HG02885 (cell line): Measurements from ENCODE around the gene YPEL1.
"Not testable (repeated sequence)": the region's sequence is repeated elsewhere in the genome, so short reads cannot be mapped to it uniquely, and the experiment has no call there.

Experiments
- ATAC-seq: cut with Tn5 transposase; IDR thresholded peaks from one replicate; pipeline ENCODE4 v1.9.1; 2021; ENCODE audit warnings: mild to moderate bottlenecking; ENCODE audit not compliant: unreplicated experiment, poor library complexity

Gene YPEL1

DNA sequence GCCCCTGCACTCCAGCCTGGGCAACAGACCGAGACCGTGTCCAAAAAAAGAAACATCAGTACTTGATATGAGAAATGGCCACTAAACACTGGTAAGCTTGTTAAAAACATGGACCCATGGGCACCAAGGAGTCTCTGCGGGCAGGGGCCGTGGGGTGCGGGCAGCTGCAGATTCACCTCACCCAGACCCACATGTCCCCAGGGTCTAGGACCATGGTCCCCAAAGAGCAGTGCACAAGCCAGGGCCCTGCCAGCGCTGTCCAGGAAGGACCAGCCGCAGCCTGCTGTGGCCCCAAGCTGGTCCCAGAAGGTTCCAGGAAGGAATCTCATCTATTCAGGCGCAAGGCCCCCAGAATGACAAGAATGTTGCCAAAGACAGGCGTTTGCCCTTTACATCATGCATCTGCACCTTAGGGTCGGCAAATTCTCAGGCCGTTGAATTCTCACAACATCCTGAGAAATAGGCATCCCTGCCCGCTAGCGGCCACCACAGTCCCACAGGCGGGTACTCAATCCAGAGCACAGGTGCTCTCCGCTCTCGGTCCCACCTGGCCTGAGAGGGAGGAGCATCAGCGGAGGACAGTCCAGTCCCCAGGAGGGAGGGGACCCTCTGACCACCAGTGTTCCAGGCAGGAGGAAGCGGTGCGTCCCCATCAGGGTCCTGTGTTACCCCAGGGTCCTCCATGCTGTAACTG lies 9.5 kb downstream of the YPEL1 start:
- ATAC-seq = no peak

DNA sequence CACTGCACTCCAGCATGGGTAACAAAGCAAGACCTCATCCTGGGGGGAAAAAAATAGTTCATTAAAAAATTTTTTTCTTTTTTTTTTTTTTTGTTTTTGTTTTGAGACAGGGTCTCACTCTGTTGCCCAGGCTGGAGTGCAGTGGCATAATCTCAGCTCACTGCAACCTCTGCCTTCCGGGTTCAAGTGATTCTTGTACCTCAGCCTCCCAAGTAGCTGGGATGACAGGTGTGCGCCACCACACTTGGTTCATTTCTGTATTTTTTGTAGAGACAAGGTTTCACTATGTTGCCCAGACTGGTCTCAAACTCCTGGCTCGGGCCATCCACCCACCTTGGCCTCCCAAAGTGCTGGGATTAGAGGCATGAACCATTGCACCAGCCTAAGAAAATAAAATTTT lies 11.1 kb downstream of the YPEL1 start:
- not testable (repeated sequence) for ATAC-seq

- ATAC-seq = not testable (repeated sequence)
These were observed 14.3 kb downstream of the YPEL1 start for GRCh38 chr22:21721195-21721852.

- ATAC-seq = not testable (repeated sequence)
These were observed 15.3 kb downstream of the YPEL1 start for GRCh38 chr22:21720191-21720859.

GRCh38 chr22:21719024-21719423 lies 16.6 kb downstream of the YPEL1 start:
- no peak for ATAC-seq

DNA sequence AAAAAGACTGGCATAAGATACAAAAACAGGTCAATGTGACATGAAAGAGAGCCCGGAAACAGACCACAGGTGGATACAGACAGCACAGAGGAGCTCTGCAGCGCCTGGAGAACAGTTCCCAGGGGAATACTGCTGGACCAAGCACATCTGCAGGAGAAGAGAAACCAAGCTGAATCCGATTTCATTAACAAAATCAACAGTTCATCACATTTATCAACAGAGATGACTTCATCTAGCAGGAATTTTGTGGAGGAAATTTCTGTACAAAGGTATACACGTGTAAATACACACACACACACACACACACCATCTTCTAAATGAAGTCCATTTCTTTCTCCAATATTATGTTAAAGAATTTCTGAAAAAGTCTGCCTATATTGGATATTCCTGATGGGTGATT lies 17.1 kb downstream of the YPEL1 start:
- ATAC-seq = no peak

DNA sequence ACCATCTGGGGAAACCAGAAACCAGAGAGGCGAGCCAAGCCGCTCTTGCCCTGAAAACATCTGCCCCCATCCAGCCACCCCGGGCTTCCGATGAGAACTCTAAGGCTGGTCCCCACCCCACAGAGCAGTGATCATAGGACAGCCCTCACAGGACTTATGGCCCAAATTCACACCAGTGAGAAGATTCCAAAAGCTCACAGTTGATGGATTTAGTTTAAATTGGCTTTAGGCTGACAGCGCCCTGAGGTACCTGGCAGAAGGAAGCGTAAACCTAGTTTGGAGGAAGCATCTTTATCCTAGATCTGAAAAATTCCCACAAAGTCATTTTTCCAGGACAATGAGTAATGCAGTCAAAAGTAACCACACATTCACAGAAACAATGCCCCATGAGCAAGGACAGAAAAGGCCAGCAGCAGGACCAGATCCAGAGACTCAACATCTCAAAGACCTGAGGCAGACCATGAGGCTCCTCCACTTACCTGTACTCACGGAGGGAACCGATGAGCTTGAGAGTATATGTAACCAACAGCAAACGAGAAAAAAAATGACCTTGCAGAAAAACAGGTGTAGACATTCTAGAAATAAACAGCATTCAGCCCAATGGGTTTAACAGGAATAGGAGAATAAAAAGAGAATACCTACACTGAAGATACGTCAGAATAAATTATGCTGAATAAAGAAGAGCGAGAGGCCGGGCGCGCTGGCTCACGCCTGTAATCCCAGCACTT lies 19.0 kb downstream of the YPEL1 start:
- not testable (repeated sequence) for ATAC-seq

GRCh38 chr22:21714786-21715185 lies 20.8 kb downstream of the YPEL1 start:
- ATAC-seq = no peak

- ATAC-seq = no peak
These were observed 21.4 kb downstream of the YPEL1 start for GRCh38 chr22:21714059-21714770.

DNA sequence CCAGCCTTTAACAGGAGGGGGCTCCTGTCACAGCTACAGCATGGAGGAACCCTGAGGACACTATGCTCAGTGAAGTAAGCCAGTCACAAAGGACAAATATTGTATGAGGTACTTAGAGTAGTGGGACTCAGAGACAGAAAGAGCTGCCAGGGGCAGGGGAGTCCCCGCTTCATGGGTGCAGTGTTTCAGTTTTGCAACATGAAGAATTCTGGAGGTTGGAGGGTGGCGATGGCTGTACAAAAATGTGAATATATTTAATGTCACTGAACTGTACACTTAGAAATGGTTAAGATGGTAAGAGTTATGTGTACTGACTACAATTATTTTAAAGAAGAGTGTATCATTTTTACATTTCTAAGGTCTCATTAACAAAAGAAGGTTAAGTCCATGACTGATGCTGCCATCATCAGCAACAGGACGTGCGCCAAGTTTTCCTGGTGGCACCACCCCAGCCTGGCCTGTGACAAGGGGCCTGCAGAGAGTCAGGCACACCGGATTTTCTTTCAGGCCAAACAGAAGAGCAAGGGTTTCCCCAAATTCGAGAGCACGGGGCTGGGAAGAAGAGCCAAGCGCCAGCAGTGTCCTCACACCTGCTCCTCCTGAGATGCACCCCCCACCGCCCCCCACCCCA lies 22.1 kb downstream of the YPEL1 start:
- ATAC-seq = no peak

DNA sequence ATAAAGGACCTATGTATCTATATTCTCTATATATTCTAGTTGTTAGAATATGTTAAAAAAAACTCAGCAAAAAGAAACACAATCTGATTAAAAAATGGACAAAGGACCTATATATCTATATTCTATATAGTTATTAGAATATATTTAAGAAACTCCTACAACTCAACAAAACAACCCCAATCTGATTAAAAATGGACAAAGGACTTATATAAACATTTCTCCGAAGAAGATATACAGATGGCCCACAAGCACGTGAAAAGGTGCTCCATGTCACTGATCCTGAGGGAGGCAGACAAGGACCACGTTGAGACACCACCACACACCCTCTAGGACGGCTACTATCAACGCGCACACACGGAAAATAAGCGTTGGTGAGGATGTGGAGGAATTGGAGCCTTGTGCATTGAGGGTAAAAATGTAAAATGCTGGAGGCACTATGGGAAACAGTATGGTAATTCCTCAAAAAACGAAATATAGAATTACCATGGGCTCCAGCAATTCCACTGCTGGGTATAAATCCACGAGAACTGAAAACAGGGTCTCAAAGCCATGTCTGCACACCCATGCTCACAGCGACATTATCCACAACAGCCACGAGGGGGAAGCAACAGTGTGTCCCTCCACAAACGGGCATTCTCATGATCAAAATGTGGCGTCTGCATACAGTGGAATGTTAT lies 22.7 kb downstream of the YPEL1 start:
- ATAC-seq = no peak

DNA sequence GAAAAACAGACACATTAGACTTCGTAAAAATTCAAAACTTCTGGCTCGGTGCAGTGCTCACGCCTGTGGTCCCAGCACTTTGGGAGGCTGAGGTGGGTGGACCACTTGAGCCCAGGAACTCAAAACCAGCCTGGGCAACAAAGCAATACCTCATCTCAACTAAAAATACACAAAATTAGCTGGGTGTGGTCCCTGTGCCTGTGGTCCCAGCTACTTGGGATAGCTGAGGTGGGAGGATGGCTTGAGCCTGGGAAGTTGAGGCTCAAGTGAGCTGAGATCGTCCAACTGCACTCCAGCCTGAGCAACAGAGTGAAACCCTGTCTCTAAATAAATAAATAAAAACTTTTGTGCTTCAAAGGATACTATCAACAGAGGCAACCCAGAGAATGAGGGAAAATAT lies 23.7 kb downstream of the YPEL1 start:
- ATAC-seq = no peak

- ATAC-seq = no peak
These were observed 25.4 kb downstream of the YPEL1 start for GRCh38 chr22:21710156-21710555.

DNA sequence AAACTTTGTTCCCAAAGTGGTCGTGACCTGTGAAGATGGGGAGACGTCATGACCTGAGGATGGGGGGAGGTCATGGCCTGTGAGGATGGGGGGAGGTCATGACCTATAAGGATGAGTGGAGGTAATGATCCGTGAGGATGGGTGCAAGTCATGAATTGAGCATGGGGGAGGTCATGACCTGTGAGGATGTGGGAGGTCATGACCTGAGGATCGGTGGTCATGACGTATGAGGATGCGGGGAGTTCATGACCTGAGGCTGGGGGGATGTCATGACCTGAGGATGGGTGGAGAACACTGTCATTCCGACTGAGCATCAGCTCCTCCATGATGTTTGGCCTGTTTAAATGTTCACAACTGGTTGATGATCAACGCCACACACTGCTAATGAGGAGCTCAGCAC lies 25.9 kb downstream of the YPEL1 start:
- ATAC-seq = no peak

DNA sequence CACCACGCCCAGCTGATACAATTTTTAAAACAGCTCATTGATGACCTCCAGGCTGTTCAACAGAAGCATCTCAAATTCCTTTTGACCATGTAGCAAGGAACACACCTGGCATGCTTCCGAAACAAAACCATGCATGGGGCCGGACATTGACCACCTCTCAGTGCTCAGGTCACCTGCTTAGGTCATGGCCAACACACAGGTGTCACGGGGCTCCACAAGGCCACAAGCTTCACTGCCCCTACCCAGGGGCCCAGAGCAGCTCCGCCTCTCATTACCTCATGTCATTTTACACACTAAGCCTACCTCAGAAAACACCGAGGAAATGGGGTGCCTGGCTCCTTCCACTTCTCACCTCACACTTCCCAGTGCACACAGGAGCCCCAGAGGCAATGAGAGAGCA lies 26.6 kb downstream of the YPEL1 start:
- ATAC-seq = no peak

DNA sequence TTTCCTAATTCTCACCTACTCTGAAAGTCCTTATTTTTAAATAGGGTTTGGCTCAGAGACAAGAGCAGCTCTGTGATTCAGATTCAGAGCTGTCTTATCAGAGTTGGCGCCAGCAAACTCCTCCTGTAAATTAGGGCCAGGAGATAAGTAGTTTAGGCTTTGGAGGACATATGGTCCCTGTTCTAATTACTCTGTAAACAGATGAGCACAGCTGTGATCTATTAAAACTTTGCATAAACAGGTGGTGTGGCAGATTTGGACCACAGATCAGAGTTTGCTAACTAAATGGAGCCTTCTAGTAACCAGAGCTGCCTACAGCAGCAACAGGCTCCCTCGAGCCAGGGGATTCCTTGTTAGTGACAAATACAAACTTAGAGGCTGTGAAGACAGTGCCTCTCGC lies 27.9 kb downstream of the YPEL1 start:
- no peak for ATAC-seq

GRCh38 chr22:21703684-21704316 lies 31.8 kb downstream of the YPEL1 start:
- no peak for ATAC-seq

GRCh38 chr22:21702700-21703683 lies 32.6 kb downstream of the YPEL1 start:
- ATAC-seq = no peak
